NCI-H2081 (cell line): ENCODE data around the gene PEPD.

Experiments
- DNase-seq, 2 experiments: peaks; one replicate each; lab custom pipeline; 2025; lab: John Stamatoyannopoulos, UW

The PEPD gene

DNA sequence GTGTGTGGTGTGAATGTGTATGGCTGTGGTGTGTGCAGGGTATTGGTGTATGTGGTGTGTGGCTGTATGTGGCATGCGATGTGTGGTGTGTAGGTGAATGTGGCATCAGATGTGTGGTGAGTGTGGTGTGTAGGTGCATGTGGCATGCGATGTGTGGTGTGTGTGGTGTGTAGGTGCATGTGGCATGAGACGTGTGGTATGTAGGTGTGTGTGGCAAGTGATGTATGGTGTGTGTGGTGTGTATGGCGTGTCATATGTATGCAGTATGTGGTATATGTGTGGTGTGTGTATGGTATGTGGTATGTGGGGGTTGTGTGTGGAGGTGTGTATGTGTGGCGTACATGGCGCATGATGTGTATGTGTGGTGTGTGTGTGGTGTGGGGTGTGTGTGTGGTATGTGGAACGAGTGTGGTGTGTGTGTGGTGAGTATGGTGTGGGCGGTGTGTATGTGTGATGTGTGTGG lies 63.4 kb downstream of the PEPD start:
- DNase-seq, result no peak

- DNase-seq, result no peak
These were observed 64.8 kb downstream of the PEPD start for GRCh38 chr19:33456845-33457220.

GRCh38 chr19:33456076-33456844 lies 65.3 kb downstream of the PEPD start:
- DNase-seq, result no peak

DNA sequence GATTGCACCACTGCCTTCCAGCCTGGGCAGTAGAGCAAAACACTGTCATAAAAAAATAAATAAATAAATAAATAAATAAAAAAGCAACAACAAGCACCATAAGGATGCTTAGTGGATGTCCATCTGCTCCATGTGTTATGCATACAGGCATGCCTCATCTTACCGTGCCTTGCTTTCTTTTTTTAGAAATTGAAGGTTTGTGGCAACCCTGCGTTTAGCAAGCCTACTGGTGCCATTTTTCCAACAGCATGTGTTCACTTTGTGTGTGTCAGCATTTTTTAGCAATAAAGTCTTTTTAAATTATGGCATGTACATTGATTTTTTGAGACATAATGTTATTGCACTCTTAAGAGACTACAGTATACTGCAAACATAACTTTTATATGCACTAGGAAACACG lies 68.3 kb downstream of the PEPD start:
- no peak for DNase-seq

GRCh38 chr19:33450689-33451088 lies 70.9 kb downstream of the PEPD start:
- no peak for DNase-seq

- DNase-seq, result no peak
These were observed 71.8 kb downstream of the PEPD start for GRCh38 chr19:33449799-33450198.

GRCh38 chr19:33448159-33448516 lies 73.5 kb downstream of the PEPD start:
- no peak for DNase-seq

DNA sequence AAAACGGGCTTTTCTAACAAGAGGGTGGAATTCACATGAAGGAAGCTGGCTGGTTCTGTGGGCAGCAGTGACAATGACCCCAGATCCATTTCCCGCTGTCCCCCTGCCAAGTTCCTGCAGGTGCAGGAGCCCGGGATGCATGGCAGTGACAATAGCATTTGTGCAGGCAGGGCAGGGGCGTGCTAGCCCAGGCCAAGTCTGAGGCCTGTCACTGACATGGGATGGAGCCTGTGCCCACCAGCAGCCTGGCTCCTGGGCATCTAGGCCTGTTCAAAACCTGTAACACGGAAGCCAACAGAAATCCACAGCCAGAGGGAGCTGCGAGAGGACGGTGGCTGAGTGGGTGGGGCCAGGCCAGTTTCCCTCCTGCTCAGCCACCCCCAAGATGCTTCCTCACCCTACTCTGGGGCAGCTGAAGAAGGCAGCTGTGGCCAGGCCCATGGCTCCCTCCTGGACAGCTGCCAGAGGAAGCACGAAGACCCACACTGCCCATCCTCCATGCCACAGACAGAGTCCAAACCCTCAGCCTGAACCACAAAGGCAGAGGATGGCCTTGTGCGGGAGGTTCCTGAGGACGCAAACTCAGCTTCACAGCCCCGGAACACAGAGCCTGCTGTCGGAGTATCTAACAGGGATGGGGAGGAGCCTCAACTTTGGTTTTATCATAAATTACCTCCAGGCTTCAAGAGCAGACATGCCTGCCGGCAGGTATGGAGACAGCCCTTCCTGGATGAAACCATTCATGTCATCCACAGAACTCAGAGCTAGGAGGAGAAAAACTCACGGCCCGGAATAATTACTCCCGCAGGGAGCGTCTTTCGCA lies 74.0 kb downstream of the PEPD start:
- DNase-seq, result no peak

DNA sequence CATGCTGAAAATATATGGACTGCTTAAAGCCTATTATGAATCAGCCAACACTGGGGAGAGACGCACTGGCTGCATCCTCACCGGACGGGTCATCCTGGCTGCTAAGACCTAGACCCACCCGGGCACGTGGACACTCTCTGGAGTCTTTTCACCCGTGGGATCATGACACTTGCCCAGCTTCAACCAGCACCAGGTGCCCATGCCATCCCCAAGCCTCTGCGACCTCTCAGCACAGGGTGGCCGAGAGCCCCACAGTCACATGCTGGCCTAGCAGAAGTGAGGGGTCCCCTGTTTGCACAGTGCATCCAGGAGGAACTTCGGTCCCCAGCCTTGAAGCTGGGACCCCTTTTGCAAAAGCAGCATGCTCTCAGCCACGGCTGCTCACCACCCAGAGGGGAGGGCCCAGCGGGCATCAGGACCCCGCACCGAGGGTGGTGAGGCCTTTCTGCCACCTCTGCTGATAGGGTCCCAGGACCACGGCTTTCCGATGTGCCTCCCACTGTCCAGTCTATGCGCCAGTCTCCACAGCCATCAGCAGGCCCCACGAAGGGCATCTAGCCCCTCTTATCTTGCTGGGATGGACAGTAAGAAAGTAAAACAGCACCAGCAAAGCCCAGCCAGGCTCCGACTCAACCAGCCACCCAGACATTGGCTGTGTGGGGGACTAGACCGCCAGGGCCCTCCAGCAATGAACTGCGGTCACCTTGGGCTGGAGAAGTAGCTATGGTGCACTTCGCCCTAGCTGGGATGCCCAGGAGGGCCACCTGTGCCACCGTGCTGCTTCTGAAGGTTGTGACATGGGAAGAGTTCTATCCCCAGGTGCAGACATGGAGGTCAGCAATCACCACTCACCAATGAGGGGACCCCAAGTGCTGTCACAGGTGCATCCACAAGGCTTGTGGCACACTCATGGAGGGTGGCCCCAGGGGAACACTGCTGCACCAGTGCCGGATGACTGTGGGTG lies 75.0 kb downstream of the PEPD start:
- DNase-seq, result no peak

- DNase-seq, result no peak
These were observed 75.9 kb downstream of the PEPD start for GRCh38 chr19:33445442-33446329.

DNA sequence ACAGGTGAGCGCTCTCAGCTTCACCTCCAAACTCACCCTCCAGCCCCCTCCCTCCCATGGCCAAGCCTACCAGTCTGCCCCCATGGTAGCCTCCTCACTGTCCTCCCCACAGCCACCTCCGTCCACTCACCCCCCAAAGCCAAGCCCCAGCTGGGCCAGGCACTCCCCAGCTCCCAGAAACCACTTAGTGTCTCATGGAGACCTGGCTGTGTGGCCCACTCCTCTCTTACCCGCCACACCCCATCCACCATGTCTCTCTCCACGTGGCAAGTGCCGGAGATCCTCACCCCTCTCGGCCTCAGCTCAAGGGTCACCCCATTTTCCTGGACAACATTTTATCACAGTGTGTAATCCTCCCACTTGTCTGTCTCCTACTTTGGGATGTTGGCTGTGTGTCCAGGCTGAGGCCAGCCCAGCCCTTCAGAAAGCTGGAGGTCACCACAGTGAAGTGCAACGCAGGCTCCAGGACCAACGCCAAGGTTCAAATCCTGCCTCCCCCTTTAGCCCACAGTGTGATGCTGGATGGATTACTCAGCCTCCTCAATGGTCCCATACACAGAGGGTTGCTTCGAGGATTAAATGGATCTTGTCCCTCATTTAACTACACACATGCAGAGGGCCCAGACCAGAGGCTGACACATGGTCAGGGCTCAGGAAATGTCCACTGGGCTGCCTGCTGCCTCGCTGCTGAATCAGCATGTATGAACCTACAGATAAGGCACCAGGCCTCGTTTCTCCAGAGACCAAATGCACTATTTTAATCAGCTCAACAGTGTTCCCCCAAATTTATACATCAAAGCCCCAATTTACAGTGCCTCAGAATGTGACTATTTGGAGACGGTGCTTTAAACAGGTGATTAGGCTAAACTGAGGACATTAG lies 76.8 kb downstream of the PEPD start:
- DNase-seq, result no peak

GRCh38 chr19:33443638-33444561 lies 77.7 kb downstream of the PEPD start:
- no peak for DNase-seq

DNA sequence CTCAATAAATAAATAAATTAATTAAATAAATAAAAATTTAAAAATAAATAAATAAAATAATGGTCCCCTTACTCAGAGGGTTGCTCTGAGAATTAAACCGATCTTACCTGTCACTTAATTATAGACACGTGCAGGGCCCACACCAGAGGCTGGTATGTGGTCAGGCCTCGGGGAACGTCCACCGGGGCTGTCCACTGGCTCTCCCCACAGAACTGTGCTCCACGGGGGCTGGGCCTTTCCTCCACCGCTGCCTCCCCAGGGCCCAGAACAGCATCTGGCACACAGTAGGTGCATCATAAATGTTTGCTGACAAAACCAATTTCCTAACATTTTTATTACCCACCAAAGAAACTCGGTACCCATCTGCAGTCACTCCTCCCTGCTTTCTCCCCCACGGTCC lies 78.9 kb downstream of the PEPD start:
- DNase-seq, result no peak

- DNase-seq, result no peak
These were observed 79.8 kb downstream of the PEPD start for GRCh38 chr19:33441828-33442227.

- no peak for DNase-seq
These were observed 80.3 kb downstream of the PEPD start for GRCh38 chr19:33441277-33441699.

DNA sequence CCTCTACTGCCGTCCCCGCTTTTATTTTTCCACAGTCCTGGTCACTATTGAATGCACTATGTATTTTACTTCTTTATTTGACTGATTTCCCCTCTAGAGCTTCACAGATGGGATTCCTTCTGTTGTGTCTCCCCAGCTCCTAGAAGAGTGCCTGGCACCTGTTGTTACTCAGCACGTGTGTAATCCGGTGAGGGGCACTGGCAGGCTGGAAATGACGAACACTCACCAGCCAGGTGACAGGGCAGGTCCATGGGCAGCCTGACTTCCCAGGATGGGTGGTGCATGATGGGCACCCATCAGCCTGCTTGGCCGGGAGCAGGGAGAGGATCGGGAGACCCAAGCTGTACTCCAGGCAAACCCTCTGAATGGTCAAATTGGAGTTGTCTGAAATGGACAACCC lies 80.9 kb downstream of the PEPD start:
- no peak for DNase-seq

DNA sequence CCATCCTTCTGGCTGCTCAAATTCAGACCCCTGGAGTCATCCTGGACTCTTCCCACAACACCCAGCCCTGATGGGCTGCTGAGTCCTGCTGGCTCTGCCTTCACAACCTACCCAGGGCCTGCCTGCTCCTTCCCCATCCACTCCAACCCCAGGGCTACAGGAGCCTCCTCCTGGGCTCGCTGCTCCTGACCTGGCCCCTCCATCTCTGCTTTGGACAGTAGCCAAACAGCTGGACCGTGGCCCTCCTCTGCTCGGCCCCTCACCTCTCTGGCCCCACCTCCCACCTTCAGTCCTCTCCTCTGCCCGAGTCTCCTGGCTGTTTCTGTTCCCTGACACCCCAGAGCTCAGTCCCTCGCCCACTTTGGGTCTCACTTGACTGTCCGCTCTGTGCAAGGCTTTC lies 81.3 kb downstream of the PEPD start:
- DNase-seq, result no peak

DNA sequence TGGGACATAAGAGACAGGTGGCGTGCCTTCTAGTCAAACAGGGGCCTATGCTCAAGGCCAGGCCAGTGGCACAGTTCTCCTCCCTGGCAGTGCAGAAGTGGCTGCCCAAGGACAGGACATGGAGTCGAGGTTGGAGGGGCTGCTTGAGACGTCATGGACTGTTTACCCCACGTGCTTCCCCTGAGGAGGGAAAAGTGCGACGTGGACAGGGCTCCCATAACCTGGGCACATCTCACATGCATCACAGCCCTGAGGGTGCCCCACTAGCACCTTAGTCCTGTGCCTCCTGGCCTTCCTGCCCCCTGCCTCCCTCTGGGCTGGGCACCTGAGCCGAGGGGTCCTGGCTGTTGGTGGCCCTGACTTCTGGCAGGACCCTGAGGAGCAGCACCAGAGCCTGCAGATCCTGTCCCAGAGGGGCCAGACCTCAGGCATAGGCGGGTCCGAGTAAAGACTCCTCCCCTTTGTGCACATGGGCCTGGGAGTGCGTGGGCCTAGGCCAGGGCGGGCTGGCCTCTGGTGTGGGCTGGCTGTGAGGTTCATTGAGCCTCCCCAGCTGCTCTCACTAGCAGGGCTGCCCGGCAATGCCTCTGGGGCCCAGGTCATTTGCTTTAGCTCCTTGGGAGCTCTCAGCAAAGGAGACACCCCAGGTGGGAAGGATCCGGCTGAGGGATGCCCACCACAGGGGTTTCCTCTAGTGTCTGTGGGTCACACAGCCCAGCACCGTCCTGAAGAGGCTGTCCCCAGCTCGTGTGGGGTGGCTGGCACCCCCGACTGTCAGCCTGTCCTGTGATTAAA lies 82.4 kb downstream of the PEPD start:
- no peak for DNase-seq
